ENCODE measurements around the gene RERE.

DNA sequence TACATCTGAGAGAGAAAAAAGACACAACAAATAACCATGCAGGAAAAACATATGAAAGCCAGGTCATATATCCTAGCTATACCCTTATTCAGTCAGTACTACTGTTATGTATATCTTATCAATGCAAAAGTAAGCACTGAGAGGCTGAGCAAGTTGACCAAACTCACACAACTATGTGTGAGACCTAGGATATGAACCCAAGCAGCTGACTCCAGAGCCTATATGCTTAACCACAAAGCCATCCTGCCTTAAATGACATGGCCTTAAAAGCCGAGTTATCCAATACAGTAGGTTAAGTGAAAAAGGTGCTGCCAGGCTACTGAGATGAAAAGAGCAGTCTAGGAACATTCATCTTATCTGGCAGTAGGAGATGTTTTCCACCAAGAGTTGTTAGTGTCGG lies 151.6 kb downstream of the RERE start:
- TF ChIP-seq, protein P1, sequence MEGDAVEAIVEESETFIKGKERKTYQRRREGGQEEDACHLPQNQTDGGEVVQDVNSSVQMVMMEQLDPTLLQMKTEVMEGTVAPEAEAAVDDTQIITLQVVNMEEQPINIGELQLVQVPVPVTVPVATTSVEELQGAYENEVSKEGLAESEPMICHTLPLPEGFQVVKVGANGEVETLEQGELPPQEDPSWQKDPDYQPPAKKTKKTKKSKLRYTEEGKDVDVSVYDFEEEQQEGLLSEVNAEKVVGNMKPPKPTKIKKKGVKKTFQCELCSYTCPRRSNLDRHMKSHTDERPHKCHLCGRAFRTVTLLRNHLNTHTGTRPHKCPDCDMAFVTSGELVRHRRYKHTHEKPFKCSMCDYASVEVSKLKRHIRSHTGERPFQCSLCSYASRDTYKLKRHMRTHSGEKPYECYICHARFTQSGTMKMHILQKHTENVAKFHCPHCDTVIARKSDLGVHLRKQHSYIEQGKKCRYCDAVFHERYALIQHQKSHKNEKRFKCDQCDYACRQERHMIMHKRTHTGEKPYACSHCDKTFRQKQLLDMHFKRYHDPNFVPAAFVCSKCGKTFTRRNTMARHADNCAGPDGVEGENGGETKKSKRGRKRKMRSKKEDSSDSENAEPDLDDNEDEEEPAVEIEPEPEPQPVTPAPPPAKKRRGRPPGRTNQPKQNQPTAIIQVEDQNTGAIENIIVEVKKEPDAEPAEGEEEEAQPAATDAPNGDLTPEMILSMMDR (conservative IDR thresholded peaks at IDR 0.05; ENCODE audit: low read depth in 2 of 2), result no peak
- TF ChIP-seq POLR2AphosphoS5 (IDR thresholded peaks at IDR 0.05; ENCODE audit: low read depth) (no peak), CREB1 (CRISPR knock-in tag; IDR thresholded peaks at IDR 0.05; ENCODE audit: low read depth) (no peak)
